Activated T-cell treated with anti-CD3 and anti-CD28 coated beads for 4 hours (primary cell): ENCODE data around the gene SYK.
"Not testable (repeated sequence)": the region's sequence is repeated elsewhere in the genome, so short reads cannot be mapped to it uniquely, and the experiment has no call there.

Source experiments
- DNase-seq: peaks from one replicate; pipeline ENCODE4 v3.0.0-alpha.2; 2020

The SYK gene

DNA sequence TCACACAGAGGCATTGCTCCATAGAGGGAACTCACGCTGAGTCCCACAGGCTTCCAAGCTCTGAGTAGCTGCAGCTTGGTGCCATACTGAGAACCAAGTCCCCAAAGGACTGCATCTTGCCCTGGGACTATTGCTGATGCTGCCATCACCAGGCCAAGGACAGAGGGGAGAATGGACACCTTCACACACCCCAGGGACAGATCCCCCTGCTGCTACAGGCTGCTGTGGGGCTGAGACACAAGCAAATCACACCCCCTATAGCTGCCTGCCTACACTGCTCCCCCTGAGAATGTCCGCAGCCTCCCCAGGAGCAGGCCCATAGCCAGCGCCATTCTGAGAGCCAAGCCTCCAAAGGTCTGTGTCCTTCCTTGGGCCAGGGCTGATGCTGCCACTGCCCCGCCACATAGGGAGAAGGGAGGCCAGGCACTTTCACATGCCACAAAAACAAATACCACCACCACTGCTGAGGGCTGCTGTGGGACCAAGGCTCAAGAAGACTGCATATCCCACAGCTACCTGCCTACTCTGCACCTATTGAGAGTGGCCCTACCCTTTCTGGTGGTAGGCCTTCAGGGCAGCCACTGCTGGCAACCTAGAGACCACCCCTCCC, 81.5 kb downstream of the SYK start:
- DNase-seq: no peak

- DNase-seq: no peak
Measured at GRCh38 chr9:90883661-90884060, 82.0 kb downstream of the SYK start.

DNA sequence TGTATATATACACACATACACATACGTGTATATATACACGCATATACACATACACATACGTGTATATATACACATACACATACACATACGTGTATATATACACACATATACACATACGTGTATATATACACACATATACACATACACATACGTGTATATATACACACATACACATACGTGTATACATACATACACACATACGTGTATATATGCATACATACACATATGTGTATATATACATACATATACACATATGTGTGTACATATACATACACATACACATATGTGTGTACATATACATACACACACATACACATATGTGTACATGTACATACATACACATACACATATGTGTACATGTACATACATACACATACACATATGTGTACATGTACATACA, 82.6 kb downstream of the SYK start:
- no peak for DNase-seq

DNA sequence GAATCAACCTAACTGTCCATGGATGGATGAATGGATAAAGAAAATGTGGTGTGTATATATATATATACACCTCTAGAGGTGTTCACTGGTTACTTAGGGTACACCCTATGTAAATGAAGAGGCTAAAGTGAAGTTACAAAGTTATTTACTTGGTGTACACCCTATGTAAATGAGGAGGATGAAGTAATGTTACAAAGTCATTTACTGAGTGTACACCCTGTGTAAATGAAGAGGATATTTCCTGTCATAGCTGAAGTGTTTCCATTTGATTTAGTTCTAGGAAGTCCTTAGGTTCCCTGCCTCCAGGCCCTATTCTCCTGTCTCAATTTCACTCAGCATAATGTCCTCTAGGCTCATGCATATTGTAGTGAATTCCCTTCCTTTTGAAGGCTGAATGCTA, 85.2 kb downstream of the SYK start:
- DNase-seq: not testable (repeated sequence)

- no peak for DNase-seq
Measured at GRCh38 chr9:90888941-90889340, 87.3 kb downstream of the SYK start.

GRCh38 chr9:90890146-90890810, 88.7 kb downstream of the SYK start:
- no peak for DNase-seq

- no peak for DNase-seq
Measured at GRCh38 chr9:90891308-90892040, 89.9 kb downstream of the SYK start.

- no peak for DNase-seq
Measured at GRCh38 chr9:90892918-90893317, 91.3 kb downstream of the SYK start.

GRCh38 chr9:90893706-90894105, 92.1 kb downstream of the SYK start:
- DNase-seq: no peak

GRCh38 chr9:90894986-90895687, 93.5 kb downstream of the SYK start:
- no peak for DNase-seq

DNA sequence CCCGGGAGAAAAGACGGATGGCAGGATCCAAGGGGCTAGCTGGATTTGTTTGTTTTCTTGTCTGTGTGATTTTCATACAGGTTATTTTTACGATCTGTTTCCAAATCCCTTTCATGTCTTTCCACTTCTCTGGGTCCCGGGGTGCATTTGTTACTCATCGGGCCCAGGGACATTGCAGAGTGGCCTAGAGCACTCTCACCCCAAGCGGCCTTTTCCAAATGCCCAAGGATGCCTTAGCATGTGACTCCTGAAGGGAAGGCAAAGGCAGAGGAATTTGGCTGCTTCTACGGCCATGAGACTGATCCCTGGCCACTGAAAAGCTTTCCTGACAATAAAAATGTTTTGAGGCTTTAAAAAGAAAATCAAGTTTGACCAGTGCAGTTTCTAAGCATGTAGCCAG, 94.2 kb downstream of the SYK start:
- DNase-seq: no peak

- DNase-seq: no peak
Measured at GRCh38 chr9:90896231-90896630, 94.6 kb downstream of the SYK start.

- no peak for DNase-seq
Measured at GRCh38 chr9:90898228-90898627, 96.6 kb downstream of the SYK start.

DNA sequence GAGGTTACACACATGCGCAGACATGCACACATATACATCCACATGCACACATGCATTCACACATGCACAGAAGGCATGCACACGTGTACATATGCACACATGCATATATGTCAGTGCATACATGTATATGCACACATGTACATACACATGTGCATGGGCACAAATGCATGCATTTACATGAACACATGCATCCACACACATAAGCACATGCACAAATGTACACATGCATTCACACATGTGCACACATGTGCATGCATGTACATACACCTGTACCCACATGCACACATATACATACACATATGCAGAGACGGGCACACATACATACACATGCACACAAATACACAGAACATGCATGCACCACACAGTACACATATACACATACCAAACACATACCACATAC, 97.7 kb downstream of the SYK start:
- no peak for DNase-seq

GRCh38 chr9:90900130-90900529, 98.5 kb downstream of the SYK start:
- DNase-seq: no peak

GRCh38 chr9:90901933-90902332, 100.3 kb downstream of the SYK start:
- DNase-seq: no peak

GRCh38 chr9:90903766-90904424, 102.3 kb downstream of the SYK start:
- DNase-seq: no peak

DNA sequence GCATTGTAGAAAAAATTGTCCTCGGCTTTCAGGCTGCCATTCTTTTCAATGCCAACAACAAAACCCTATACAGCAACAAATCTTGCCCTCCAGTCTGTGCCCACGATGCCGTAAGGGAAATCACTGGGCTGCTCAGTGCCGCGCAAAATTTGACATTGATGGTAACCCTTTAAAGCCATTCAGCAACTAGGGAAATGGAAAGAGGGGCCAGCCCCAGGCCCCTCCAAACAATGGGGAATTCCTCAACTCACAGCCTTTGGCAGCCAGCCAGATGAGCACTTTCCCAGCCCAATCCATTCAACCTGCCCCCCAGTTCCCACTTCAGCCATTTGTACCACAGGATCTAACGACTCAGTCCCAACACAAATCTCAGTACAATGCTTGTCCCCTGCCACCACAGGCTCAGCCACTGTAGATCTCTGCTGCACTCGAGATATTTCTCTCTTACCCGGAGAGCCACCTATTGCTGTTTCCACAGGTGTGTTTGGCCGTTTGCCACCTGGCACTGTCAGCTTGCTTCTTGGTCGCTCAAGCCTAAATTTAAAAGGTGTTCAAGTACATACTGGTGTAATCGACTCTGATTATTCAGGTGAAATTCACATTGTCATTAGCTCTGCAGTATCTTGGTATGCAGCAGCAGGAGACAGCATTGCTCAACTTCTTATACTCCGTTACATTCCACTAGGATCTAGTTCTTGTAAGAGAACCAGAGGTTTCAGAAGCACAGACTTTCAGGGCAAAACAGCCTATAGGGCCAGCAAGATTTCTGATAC, 103.3 kb downstream of the SYK start:
- no peak for DNase-seq

- no peak for DNase-seq
Measured at GRCh38 chr9:90905822-90906221, 104.2 kb downstream of the SYK start.

DNA sequence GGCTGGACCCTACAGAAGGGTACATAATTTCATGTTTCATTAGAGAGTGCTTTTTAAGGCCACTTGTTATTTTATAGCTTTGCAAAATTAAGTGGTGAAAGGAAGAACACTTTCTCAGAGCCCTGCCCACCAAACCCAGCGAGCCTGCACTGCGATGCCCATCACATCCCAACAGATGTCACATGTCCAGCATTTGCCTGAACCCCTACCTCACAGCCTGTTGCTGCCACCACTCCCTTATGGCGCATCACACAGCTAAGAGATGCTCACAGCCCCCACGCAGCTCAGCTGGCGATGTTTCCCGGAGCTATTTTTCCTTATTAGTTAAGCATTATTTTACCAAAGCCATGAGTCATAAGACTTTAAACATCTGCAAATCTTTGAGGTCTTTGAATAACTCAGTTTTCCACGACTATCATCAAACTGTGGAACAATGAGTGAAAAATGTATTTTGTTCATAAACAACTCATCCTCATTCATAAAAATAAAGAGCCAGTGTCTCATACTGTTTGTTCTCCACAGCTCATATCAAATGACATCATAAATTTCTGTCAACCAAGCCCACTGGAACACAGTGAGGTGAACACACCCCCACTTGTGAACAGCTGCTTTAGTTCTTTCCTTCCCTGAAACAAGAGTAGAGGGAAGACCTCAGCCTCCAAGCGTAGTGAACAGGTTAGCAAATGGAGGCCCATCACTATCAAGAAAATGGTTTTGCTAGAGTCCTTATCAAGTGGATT, 104.9 kb downstream of the SYK start:
- no peak for DNase-seq

GRCh38 chr9:90907056-90907445, 105.4 kb downstream of the SYK start:
- DNase-seq: no peak

DNA sequence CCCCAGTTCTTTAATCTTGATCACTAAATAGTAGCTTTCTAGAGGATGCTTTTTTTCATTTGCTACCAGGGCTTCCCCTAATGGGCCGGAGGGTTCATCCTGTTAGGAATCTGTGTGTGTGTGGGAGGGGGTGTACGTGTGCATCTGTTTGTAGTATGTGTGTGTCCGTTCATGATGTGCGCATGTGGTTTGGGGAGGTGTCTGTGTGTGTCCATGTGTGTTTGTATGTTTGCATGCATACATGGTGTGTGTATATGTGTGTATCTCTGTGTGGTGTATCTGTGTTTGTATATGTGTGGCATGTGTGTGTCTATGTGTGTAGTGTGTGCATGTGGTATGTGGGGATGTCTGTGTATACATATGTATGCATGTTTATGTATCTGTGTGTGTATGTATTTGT, 106.2 kb downstream of the SYK start:
- no peak for DNase-seq
